22Rv1 (cell line): ENCODE measurements around the gene CALM3.

Source experiments
- CTCF ChIP-seq: fragments of 450-650 bp; IDR thresholded peaks from 2 replicates; pipeline ENCODE4 v1.5.1; 2017; ENCODE audit warnings: mild to moderate bottlenecking
- ZFX ChIP-seq: fragments of 450-650 bp; IDR thresholded peaks from 2 replicates; pipeline ENCODE4 v1.6.1; 2017; ENCODE audit warnings: antibody characterized with exemption, borderline replicate concordance

- TF ChIP-seq CTCF (no peak), ZFX (no peak)
Measured at GRCh38 chr19:46578450-46578849, 22.7 kb upstream of the CALM3 start.
